OCI-LY3 (cell line): ENCODE results near the gene NOD2.

ENCODE experiments used
- H2AFZ ChIP-seq: fragments of 200-600, 300-600 bp; shearing (Covaris generic); 2 replicates; pipeline ENCODE4 v1.6.0; 2014; ENCODE audit warnings: antibody characterized with exemption, low read depth, low read length
- H3K27ac ChIP-seq: fragments of 200-600, 300-600 bp; sonication (generic); 2 replicates; pipeline ENCODE4 v1.5.1; 2014; ENCODE audit warnings: mild to moderate bottlenecking, low read length, moderate library complexity, mixed read lengths
- H3K27me3 ChIP-seq: fragments of 200-600, 300-600 bp; sonication (generic); 2 replicates; pipeline ENCODE4 v1.6.1; 2014; ENCODE audit warnings: low read depth, low read length, mixed read lengths
- H3K36me3 ChIP-seq: fragments of 200-600, 300-600 bp; sonication (generic); replicated peaks from 2 replicates; pipeline ENCODE3; 2014; ENCODE audit warnings: low read depth, low read length, mixed read lengths
- H3K4me1 ChIP-seq: fragments of 300-600, 200-600 bp; sonication (generic); 2 replicates; pipeline ENCODE4 v1.6.1; 2014; ENCODE audit warnings: low read length, mixed read lengths
- H3K4me2 ChIP-seq: fragments of 200-600, 300-600 bp; sonication (generic); 2 replicates; pipeline ENCODE4 v1.6.1; 2014; ENCODE audit warnings: low read length, mixed read lengths
- H3K4me3 ChIP-seq: fragments of 300-600, 200-600 bp; sonication (generic); 2 replicates; pipeline ENCODE4 v1.5.1; 2014; ENCODE audit warnings: antibody characterized with exemption, mild to moderate bottlenecking, low read length, moderate library complexity
- H3K79me2 ChIP-seq: fragments of 300-600, 200-600 bp; shearing (Covaris generic); 2 replicates; pipeline ENCODE4 v1.6.1; 2014; ENCODE audit warnings: mild to moderate bottlenecking, low read length, mixed read lengths
- H3K9ac ChIP-seq: fragments of 300-600, 200-600 bp; shearing (Covaris generic); 2 replicates; pipeline ENCODE4 v1.6.0; 2014; ENCODE audit warnings: mild to moderate bottlenecking, low read length, moderate library complexity
- H3K9me3 ChIP-seq: fragments of 200-600, 300-600 bp; shearing (Covaris generic); 2 replicates; pipeline ENCODE4 v1.6.1; 2014; ENCODE audit warnings: low read length, mixed read lengths; ENCODE audit not compliant: insufficient read depth
- H4K20me1 ChIP-seq: fragments of 200-600, 300-600 bp; sonication (generic); 2 replicates; pipeline ENCODE4 v1.6.1; 2016; ENCODE audit warnings: low read length, mixed read lengths; ENCODE audit not compliant: insufficient read depth
- EZH2phosphoT487 ChIP-seq: fragments of 200-600 bp; shearing (Covaris generic); IDR thresholded peaks from 2 replicates; pipeline ENCODE4 v1.6.1; 2018; ENCODE audit warnings: antibody characterized with exemption, mixed run types, low read depth
- TF ChIP-seq, protein P1 (sequence below): fragments of 200-600, 300-600 bp; sonication (generic); IDR thresholded peaks from 2 replicates; pipeline ENCODE4 v1.5.1; 2014; ENCODE audit warnings: antibody characterized with exemption, low read length, low read depth

NOD2 gene

DNA sequence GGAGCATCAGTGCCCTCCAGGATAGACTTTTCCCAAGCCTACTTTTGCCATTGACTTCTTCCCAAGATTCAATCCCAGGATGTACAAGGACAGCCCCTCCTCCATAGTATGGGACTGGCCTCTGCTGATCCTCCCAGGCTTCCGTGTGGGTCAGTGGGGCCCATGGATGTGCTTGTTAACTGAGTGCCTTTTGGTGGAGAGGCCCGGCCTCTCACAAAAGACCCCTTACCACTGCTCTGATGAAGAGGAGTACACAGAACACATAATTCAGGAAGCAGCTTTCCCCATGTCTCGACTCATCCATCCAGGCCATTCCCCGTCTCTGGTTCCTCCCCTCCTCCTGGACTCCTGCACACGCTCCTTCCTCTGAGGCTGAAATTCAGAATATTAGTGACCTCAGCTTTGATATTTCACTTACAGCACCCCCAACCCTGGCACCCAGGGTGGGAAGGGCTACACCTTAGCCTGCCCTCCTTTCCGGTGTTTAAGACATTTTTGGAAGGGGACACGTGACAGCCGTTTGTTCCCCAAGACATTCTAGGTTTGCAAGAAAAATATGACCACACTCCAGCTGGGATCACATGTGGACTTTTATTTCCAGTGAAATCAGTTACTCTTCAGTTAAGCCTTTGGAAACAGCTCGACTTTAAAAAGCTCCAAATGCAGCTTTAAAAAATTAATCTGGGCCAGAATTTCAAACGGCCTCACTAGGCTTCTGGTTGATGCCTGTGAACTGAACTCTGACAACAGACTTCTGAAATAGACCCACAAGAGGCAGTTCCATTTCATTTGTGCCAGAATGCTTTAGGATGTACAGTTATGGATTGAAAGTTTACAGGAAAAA is 38.8 kb downstream of the NOD2 start:
- Histone ChIP-seq H2AFZ (no peak overlapping the region), H3K4me3 (no peak overlapping the region), H3K9me3 (no peaks in the 10 kb centered on the region), H4K20me1 (no peaks in the 10 kb centered on the region), H3K27ac (no peak overlapping the region), H3K4me2 (no peak overlapping the region), H3K36me3 (no peaks in the 10 kb centered on the region), H3K79me2 (no peaks in the 10 kb centered on the region), H3K27me3 (no peaks in the 10 kb centered on the region), H3K9ac (no peak overlapping the region), H3K4me1 (no peaks in the 10 kb centered on the region)
- TF ChIP-seq EZH2phosphoT487 = no peak

- TF ChIP-seq, protein P1, sequence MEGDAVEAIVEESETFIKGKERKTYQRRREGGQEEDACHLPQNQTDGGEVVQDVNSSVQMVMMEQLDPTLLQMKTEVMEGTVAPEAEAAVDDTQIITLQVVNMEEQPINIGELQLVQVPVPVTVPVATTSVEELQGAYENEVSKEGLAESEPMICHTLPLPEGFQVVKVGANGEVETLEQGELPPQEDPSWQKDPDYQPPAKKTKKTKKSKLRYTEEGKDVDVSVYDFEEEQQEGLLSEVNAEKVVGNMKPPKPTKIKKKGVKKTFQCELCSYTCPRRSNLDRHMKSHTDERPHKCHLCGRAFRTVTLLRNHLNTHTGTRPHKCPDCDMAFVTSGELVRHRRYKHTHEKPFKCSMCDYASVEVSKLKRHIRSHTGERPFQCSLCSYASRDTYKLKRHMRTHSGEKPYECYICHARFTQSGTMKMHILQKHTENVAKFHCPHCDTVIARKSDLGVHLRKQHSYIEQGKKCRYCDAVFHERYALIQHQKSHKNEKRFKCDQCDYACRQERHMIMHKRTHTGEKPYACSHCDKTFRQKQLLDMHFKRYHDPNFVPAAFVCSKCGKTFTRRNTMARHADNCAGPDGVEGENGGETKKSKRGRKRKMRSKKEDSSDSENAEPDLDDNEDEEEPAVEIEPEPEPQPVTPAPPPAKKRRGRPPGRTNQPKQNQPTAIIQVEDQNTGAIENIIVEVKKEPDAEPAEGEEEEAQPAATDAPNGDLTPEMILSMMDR = no peak
- TF ChIP-seq EZH2phosphoT487 = no peak
- H4K20me1 ChIP-seq = no peaks in the 10 kb centered on the region
- H3K4me2 ChIP-seq = no peak overlapping the region
- H3K79me2 ChIP-seq = no peaks in the 10 kb centered on the region
- no peaks in the 10 kb centered on the region for H3K4me1 ChIP-seq
- H3K9ac ChIP-seq = no peak overlapping the region
- no peak overlapping the region for H3K27ac ChIP-seq
- no peak overlapping the region for H2AFZ ChIP-seq
- no peaks in the 10 kb centered on the region for H3K27me3 ChIP-seq
- H3K9me3 ChIP-seq = no peaks in the 10 kb centered on the region
- no peak overlapping the region for H3K4me3 ChIP-seq
- no peaks in the 10 kb centered on the region for H3K36me3 ChIP-seq
Measured at GRCh38 chr16:50733468-50733867, 40.1 kb downstream of the NOD2 start.

DNA sequence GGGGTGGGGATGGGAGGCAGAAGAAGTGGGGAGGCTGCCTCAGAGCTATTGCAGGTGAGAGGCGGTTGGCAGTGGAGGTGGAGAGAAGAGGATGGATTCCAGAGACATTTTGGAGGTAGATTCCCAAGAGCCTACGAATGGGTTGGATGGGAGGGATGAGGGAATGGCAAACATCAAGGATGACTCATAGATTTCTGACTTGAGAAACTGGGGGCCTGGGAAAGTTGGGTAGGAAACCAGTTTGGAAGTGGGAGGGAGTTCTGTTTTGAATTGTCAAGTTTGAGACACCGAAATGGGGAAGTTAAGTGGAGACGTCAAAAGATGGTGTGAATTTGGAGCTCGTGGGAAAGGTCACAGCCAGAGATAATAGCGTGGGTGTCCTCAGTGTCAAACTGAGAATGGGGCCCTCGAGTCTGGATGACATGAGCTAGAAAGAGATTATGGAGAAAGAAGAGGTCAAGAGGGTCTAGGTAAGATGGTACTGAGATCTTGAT is 42.3 kb downstream of the NOD2 start:
- Histone ChIP-seq H3K4me3 (no peak overlapping the region), H3K9me3 (no peaks in the 10 kb centered on the region), H3K27me3 (no peaks in the 10 kb centered on the region), H3K4me2 (no peak overlapping the region), H3K27ac (no peak overlapping the region), H3K79me2 (no peaks in the 10 kb centered on the region), H3K36me3 (no peaks in the 10 kb centered on the region), H3K4me1 (no peaks in the 10 kb centered on the region), H4K20me1 (no peaks in the 10 kb centered on the region), H2AFZ (no peak overlapping the region), H3K9ac (no peak overlapping the region)
- TF ChIP-seq EZH2phosphoT487 = no peak
- TF ChIP-seq, protein P1 = no peak

GRCh38 chr16:50736448-50736847 is 43.0 kb downstream of the NOD2 start:
- Histone ChIP-seq H3K4me2 (no peak overlapping the region), H2AFZ (no peak overlapping the region), H3K9me3 (no peaks in the 10 kb centered on the region), H3K27ac (no peak overlapping the region), H3K9ac (no peak overlapping the region), H3K36me3 (no peaks in the 10 kb centered on the region), H3K4me1 (peaks cover 5% of the 10 kb centered on the region; the same call in 1 of the 2 replicates), H3K79me2 (no peaks in the 10 kb centered on the region), H4K20me1 (no peaks in the 10 kb centered on the region), H3K27me3 (no peaks in the 10 kb centered on the region), H3K4me3 (no peak overlapping the region)
- no peak for TF ChIP-seq EZH2phosphoT487
- TF ChIP-seq, protein P1 = no peak
